Parathyroid adenoma (tissue), 2 donors: ENCODE data around the gene TYRP1.

ENCODE experiments used
- H2AFZ ChIP-seq: fragments of 300-600 bp; sonication (generic); one replicate; pipeline ENCODE4 v1.7.0; 2017; ENCODE audit warnings: antibody characterized with exemption, mild to moderate bottlenecking
- H3K27ac ChIP-seq: fragments of 300-600 bp; sonication (generic); one replicate; pipeline ENCODE4 v1.7.0; 2017
- H3K27me3 ChIP-seq: fragments of 300-600 bp; sonication (generic); one replicate; pipeline ENCODE4 v1.7.0; 2017; ENCODE audit warnings: low read length; ENCODE audit not compliant: control insufficient read depth, insufficient read depth
- H3K36me3 ChIP-seq: fragments of 300-600 bp; sonication (generic); one replicate; pipeline ENCODE4 v1.7.0; 2017; ENCODE audit warnings: low read length; ENCODE audit not compliant: control insufficient read depth, insufficient read depth
- H3K4me1 ChIP-seq: fragments of 300-600 bp; sonication (generic); one replicate; pipeline ENCODE4 v1.7.0; 2017; ENCODE audit warnings: control low read depth
- H3K4me2 ChIP-seq: fragments of 300-600 bp; sonication (generic); one replicate; pipeline ENCODE4 v1.7.0; 2017; ENCODE audit warnings: low read length
- H3K4me3 ChIP-seq: fragments of 300-600 bp; sonication (generic); one replicate; pipeline ENCODE4 v1.7.0; 2017; ENCODE audit warnings: low read depth, low read length
- H3K79me2 ChIP-seq: fragments of 300-600 bp; sonication (generic); one replicate; pipeline ENCODE4 v1.7.0; 2017; ENCODE audit warnings: control low read depth
- H3K9ac ChIP-seq: fragments of 300-600 bp; sonication (generic); one replicate; pipeline ENCODE4 v1.7.0; 2017; ENCODE audit warnings: mild to moderate bottlenecking
- H3K9me3 ChIP-seq: fragments of 300-600 bp; sonication (generic); one replicate; pipeline ENCODE4 v1.7.0; 2017; ENCODE audit warnings: low read length; ENCODE audit not compliant: control insufficient read depth
- TF ChIP-seq, protein P1 (sequence below): fragments of 300-600 bp; sonication (generic); IDR thresholded peaks from one replicate; pipeline ENCODE4 v1.7.0; 2017; ENCODE audit warnings: antibody characterized with exemption, mild to moderate bottlenecking
- donor health status: primary hyperparathyroidism.

Gene TYRP1

DNA sequence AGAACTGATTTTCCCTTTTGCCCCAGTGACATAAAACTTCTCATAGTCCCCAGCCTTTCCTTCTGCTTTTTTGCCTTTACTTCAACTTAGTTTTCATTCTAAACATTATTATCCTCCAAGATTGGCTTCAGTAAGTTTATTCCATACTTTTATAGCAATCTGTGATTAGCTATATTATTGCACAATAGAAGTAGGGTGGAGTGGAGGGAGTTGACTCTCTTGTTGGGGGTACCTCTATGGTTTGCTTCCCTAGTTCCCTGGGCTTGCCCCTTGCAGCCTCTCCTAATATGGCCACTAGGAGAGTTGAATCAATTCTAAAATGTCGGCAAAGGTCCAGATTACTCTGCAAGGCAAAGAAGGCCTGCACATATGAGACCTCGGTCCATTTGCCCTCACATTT is 36.4 kb upstream of the TYRP1 start:
- Histone ChIP-seq H3K9me3 (no peaks in the 10 kb centered on the region), H3K79me2 (no peaks in the 10 kb centered on the region), H3K4me2 (no peak overlapping the region), H2AFZ (no peak overlapping the region), H3K36me3 (no peaks in the 10 kb centered on the region), H3K27ac (no peak overlapping the region), H3K4me3 (no peak overlapping the region), H3K4me1 (no peaks in the 10 kb centered on the region), H3K27me3 (no peaks in the 10 kb centered on the region), H3K9ac (no peak overlapping the region)
- TF ChIP-seq, protein P1, sequence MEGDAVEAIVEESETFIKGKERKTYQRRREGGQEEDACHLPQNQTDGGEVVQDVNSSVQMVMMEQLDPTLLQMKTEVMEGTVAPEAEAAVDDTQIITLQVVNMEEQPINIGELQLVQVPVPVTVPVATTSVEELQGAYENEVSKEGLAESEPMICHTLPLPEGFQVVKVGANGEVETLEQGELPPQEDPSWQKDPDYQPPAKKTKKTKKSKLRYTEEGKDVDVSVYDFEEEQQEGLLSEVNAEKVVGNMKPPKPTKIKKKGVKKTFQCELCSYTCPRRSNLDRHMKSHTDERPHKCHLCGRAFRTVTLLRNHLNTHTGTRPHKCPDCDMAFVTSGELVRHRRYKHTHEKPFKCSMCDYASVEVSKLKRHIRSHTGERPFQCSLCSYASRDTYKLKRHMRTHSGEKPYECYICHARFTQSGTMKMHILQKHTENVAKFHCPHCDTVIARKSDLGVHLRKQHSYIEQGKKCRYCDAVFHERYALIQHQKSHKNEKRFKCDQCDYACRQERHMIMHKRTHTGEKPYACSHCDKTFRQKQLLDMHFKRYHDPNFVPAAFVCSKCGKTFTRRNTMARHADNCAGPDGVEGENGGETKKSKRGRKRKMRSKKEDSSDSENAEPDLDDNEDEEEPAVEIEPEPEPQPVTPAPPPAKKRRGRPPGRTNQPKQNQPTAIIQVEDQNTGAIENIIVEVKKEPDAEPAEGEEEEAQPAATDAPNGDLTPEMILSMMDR: no peak

DNA sequence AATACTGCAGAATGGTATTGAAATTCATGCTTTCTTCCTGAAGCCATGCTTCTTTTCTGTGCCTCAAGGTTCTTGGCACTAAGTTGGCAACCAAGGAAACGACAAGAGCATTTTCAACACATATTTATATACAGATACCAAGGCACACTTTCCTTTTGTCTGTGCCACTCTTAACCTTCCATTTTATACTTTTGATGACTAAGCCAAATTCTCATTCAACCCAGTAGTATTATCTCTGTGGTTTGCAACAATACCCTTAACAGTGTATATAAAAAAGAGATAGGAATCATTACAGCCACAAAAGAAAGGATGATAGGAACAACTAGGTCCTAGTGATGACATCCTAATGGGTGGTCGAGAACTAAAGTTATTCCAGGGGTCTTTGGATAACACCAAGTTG is 36.0 kb upstream of the TYRP1 start:
- H3K27ac ChIP-seq: no peak overlapping the region
- no peaks in the 10 kb centered on the region for H3K27me3 ChIP-seq
- H3K36me3 ChIP-seq: no peaks in the 10 kb centered on the region
- no peaks in the 10 kb centered on the region for H3K4me1 ChIP-seq
- no peaks in the 10 kb centered on the region for H3K9me3 ChIP-seq
- TF ChIP-seq, protein P1: no peak
- no peaks in the 10 kb centered on the region for H3K79me2 ChIP-seq
- H2AFZ ChIP-seq: no peak overlapping the region
- no peak overlapping the region for H3K4me3 ChIP-seq
- H3K9ac ChIP-seq: no peak overlapping the region
- no peak overlapping the region for H3K4me2 ChIP-seq

DNA sequence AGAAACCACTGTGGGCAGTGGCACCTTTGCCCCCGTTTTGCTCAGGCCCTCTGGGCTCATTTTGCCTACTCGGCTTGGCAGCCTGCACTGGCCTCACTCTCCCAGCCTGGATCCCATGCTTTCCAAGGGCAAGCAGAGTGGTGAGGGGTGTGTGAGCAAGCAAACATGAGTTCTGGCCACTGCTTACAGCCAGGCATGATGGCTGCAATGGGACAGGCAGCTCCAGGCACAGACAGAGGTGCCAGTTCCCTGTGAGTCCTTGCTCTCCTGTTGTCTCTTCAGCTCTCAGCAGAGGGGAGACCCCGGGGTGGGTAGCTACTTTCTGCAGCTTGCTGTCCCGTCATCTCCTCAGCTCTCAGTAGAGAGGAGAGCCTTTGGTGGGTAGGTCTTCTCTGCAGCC is 35.2 kb upstream of the TYRP1 start:
- no peaks in the 10 kb centered on the region for H3K36me3 ChIP-seq
- H3K4me2 ChIP-seq: no peak overlapping the region
- H3K9ac ChIP-seq: no peak overlapping the region
- no peak overlapping the region for H3K4me3 ChIP-seq
- H3K79me2 ChIP-seq: no peaks in the 10 kb centered on the region
- H3K9me3 ChIP-seq: no peaks in the 10 kb centered on the region
- H3K27ac ChIP-seq: no peak overlapping the region
- no peak overlapping the region for H2AFZ ChIP-seq
- H3K4me1 ChIP-seq: no peaks in the 10 kb centered on the region
- TF ChIP-seq, protein P1: no peak
- H3K27me3 ChIP-seq: no peaks in the 10 kb centered on the region

DNA sequence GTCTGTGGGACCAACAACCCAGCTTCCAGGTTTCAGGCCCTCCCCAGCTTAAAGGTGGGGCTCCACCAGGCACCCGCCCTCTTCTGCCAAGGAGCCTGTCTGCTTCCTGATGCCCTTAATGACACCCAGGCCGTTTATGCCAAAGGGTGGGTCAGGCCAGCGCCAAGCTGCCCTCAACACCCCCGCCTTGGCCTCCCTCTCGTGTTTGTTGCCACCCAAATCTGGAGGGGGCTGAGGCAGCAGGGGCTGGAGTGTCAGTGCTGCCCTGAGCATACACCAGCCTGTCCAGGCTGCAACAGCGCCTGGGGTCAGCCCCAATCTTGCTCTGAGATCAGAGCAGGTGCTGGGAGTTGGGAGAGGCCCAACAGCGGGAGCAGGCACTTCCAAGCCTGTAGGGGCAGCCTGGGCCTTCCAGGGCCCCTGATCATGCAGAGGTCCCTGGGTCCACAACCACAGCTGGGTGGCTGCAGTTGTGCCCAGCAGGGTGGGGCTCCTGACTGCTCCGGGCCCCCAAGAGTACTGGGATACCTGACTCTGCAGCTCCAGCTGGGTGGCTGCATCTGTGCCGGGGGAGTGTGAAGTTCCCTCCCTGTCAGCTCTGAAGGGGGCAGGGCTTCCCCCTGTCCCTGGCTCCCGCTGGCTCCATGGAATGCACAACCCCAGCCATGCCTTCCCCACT is 34.5 kb upstream of the TYRP1 start:
- no peak overlapping the region for H3K4me3 ChIP-seq
- no peak overlapping the region for H2AFZ ChIP-seq
- no peak overlapping the region for H3K27ac ChIP-seq
- H3K36me3 ChIP-seq: no peaks in the 10 kb centered on the region
- no peak overlapping the region for H3K4me2 ChIP-seq
- TF ChIP-seq, protein P1: no peak
- no peaks in the 10 kb centered on the region for H3K4me1 ChIP-seq
- no peaks in the 10 kb centered on the region for H3K27me3 ChIP-seq
- no peaks in the 10 kb centered on the region for H3K9me3 ChIP-seq
- no peaks in the 10 kb centered on the region for H3K79me2 ChIP-seq
- no peak overlapping the region for H3K9ac ChIP-seq

DNA sequence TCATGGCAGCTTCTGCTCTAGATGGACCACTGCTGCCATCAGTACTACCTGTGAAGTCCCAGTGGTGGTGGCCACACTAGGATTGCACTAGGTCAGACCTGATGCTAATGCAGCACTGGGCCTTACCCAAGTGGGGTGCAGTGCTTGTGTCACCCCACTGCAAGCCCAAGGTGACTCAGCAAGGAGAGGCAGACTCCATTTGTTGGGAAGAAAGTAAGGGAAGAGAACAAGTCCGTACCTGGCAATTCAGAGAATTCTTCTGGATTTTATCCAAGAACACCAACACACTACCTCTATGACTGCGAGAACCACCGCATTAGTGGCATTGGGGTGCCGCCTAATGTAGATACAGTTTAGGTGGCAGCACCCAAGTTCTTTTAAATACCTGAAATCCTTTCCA is 34.0 kb upstream of the TYRP1 start:
- Histone ChIP-seq H3K36me3 (no peaks in the 10 kb centered on the region), H3K4me3 (no peak overlapping the region), H3K9me3 (no peaks in the 10 kb centered on the region), H3K9ac (no peak overlapping the region), H3K27ac (no peak overlapping the region), H3K27me3 (no peaks in the 10 kb centered on the region), H3K4me2 (no peak overlapping the region), H2AFZ (no peak overlapping the region), H3K4me1 (no peaks in the 10 kb centered on the region), H3K79me2 (no peaks in the 10 kb centered on the region)
- TF ChIP-seq, protein P1: no peak
